GM12878 (cell line): ENCODE results near the gene CARS2. TPM values are rescaled to one million over a fixed set of nuclear protein-coding genes. Genes with fewer than 3 reads are reported as not detected.

Source experiments
- ATAC-seq: fragments of 200-7000 bp; cut with Tn5 transposase; 3 replicates; pipeline ENCODE4 v1.9.1; 2020; ENCODE audit warnings: mild to moderate bottlenecking, moderate library complexity
- BruUV-seq: library from RNA; stranded (reverse); fragments of 400-500 nt; replicated peaks from 2 replicates; lab custom pipeline; 2021; lab: Mats Ljungman, UMichigan
- CTCF ChIA-PET: fragments of 300-600 bp; sonication (Branson Sonifier 250); formaldehyde crosslinking; extraction: SDS; loops from one replicate; lab custom pipeline; 2021; ENCODE audit warnings: inconsistent platforms; lab: Yijun Ruan, JAX
- POLR2A ChIA-PET: fragments of 350-600 bp; formaldehyde crosslinking; extraction: SDS; loops from one replicate; lab custom pipeline; 2021; ENCODE audit warnings: inconsistent platforms; lab: Charles Lee
- RAD21 ChIA-PET: fragments of 300-600 bp; sonication (Branson Sonifier 250); formaldehyde crosslinking; loops from one replicate; lab custom pipeline; 2023; ENCODE audit warnings: antibody characterized with exemption; ENCODE audit not compliant: unreplicated experiment; lab: Charles Lee
- SMC1A ChIA-PET: fragments of 300-600 bp; sonication (Branson Sonifier 250); formaldehyde crosslinking; loops from one replicate; lab custom pipeline; 2023; ENCODE audit not compliant: unreplicated experiment, uncharacterized antibody; lab: Charles Lee
- DNase-seq: peaks from one replicate; pipeline ENCODE4 v3.0.0-alpha.2; 2011; ENCODE audit warnings: low read depth, low spot score
- FAIRE-seq: peaks from 3 replicates; lab custom pipeline; 2011; peaks lifted over from hg19 to GRCh38; lab: Jason Lieb, UNC
- H2AFZ ChIP-seq: 2 replicates; pipeline ENCODE4 v1.6.0; 2011; ENCODE audit warnings: low read depth, low read length, control low read depth; ENCODE audit not compliant: control insufficient read depth
- H3K27ac ChIP-seq: 2 replicates; pipeline ENCODE4 v1.5.1; 2011; ENCODE audit warnings: control low read depth; ENCODE audit not compliant: control insufficient read depth, insufficient read depth
- H3K27me3 ChIP-seq, 2 experiments: replicated peaks in 1 of 2; 2 replicates each; pipeline versions ENCODE4 v1.6.0 to v1.6.1; 2011; ENCODE audit warnings: low read length in 1 of 2; ENCODE audit not compliant: control insufficient read depth in 2 of 2, insufficient read depth in 2 of 2
- H3K36me3 ChIP-seq, 2 experiments: 2 replicates each; pipeline ENCODE4 v1.5.1; 2011; ENCODE audit warnings: low read length in 1 of 2; ENCODE audit not compliant: control insufficient read depth in 2 of 2, insufficient read depth in 2 of 2
- H3K4me1 ChIP-seq: 2 replicates; pipeline ENCODE4 v1.6.1; 2011; ENCODE audit warnings: mild to moderate bottlenecking, low read length, moderate library complexity, mixed read lengths; ENCODE audit not compliant: control insufficient read depth, insufficient read depth
- H3K4me2 ChIP-seq: 2 replicates; pipeline ENCODE4 v1.6.0; 2011; ENCODE audit warnings: control low read depth; ENCODE audit not compliant: control insufficient read depth, insufficient read depth
- H3K4me3 ChIP-seq: fragments of 200-600 bp; sonication (generic); 2 replicates; pipeline ENCODE4 v1.5.1; 2016
- H3K79me2 ChIP-seq: 2 replicates; pipeline ENCODE4 v1.6.0; 2011; ENCODE audit warnings: low read length; ENCODE audit not compliant: control insufficient read depth, insufficient read depth
- H3K9ac ChIP-seq: 2 replicates; pipeline ENCODE4 v1.8.0; 2011; ENCODE audit warnings: low read length, control low read depth, mixed read lengths; ENCODE audit not compliant: control insufficient read depth, insufficient read depth
- H3K9me3 ChIP-seq: replicated peaks from 3 replicates; pipeline ENCODE4 v1.5.1; 2011; ENCODE audit warnings: mild to moderate bottlenecking, low read length; ENCODE audit not compliant: control insufficient read depth, insufficient read depth
- H4K20me1 ChIP-seq: 2 replicates; pipeline ENCODE4 v1.6.0; 2011; ENCODE audit not compliant: control insufficient read depth, insufficient read depth
- BMI1 ChIP-seq: fragments of 450-650 bp; IDR thresholded peaks from 2 replicates; pipeline ENCODE4 v1.6.1; 2016; ENCODE audit warnings: mild to moderate bottlenecking, moderate library complexity, borderline replicate concordance
- CEBPZ ChIP-seq: fragments of 150-350 bp; IDR thresholded peaks from 2 replicates; pipeline ENCODE4 v1.6.1; 2016; ENCODE audit warnings: low read depth, low read length
- CHD2 ChIP-seq: IDR thresholded peaks from 2 replicates; pipeline ENCODE4 v1.6.1; 2011; ENCODE audit warnings: low read depth, low read length, improper control_type of control experiment, borderline replicate concordance
- HDAC6 ChIP-seq: fragments of 200-600 bp; sonication (generic); IDR thresholded peaks from one replicate; pipeline ENCODE4 v1.8.0; 2017; ENCODE audit warnings: antibody characterized with exemption; ENCODE audit not compliant: unreplicated experiment
- IRF3 ChIP-seq: fragments of 450-650 bp; IDR thresholded peaks from 2 replicates; pipeline ENCODE4 v1.6.1; 2014; ENCODE audit warnings: mild to moderate bottlenecking
- POLR2AphosphoS2 ChIP-seq: IDR thresholded peaks from 2 replicates; pipeline ENCODE4 v1.6.1; 2011; ENCODE audit warnings: low read depth, mild to moderate bottlenecking, low read length, improper control_type of control experiment, moderate library complexity
- STAT1 ChIP-seq: fragments of 450-650 bp; conservative IDR thresholded peaks from 2 replicates; pipeline ENCODE4 v1.6.1; 2014; ENCODE audit warnings: antibody characterized with exemption, mild to moderate bottlenecking
- WRNIP1 ChIP-seq: IDR thresholded peaks from 2 replicates; pipeline ENCODE4 v1.6.1; 2011; ENCODE audit warnings: low read depth, low read length, improper control_type of control experiment, borderline replicate concordance
- ZBED1 ChIP-seq: IDR thresholded peaks from 2 replicates; pipeline ENCODE4 v1.6.1; 2016; ENCODE audit warnings: borderline replicate concordance
- ZNF592 ChIP-seq: fragments of 450-650 bp; IDR thresholded peaks from 2 replicates; pipeline ENCODE4 v1.6.1; 2017; ENCODE audit warnings: mild to moderate bottlenecking, moderate library complexity
- ZZZ3 ChIP-seq: IDR thresholded peaks from 2 replicates; pipeline ENCODE4 v1.6.1; 2011; ENCODE audit warnings: low read depth; ENCODE audit not compliant: control insufficient read depth, insufficient read length
- WGBS: methylation state at CpG from one replicate; pipeline ENCODE4 v1.1.6; 2016; ENCODE audit warnings: low lambda C conversion rate; ENCODE audit not compliant: insufficient replicate concordance, insufficient coverage; ENCODE audit errors: missing lambda C conversion rate; 5-methylcytosine and 5-hydroxymethylcytosine counted together
- in situ Hi-C: fragments of 300-500 bp; cut with MboI; formaldehyde crosslinking; loops from 9 replicates; pipeline ENCODE4 v1.14.3; 2018; ENCODE audit warnings: mixed read lengths
- intact Hi-C: fragments of 100-400 bp; cut with micrococcal nuclease; formaldehyde crosslinking; loops from one replicate; pipeline ENCODE4 v1.14.2; 2022; ENCODE audit not compliant: unreplicated experiment
- polyA plus RNA-seq, 11 experiments: library from polyadenylated mRNA; depleted of rRNA in 4 of 11; unstranded in 6 of 11; stranded (reverse) in 5 of 11; fragments of >200 nt; fragmentation: Nextera tagmentation in 4 of 11; fragmentation: Illumina TruSeq in 1 of 11; extraction: Ambion mirVana in 4 of 11; extraction: Trizol in 1 of 11; gene quantifications; 1 replicate in 1 of 11; 2 replicates in 10 of 11; pipeline versions ENCODE4 v1.2.1 to v1.2.3, GENCODE V29; 2011 to 2016; ENCODE audit warnings: inconsistent platforms in 2 of 11, missing spikeins in 2 of 11, low read depth in 1 of 11
- total RNA-seq, 4 experiments: library from RNA; depleted of rRNA in 3 of 4; stranded (reverse); fragments of >200 nt in 3 of 4; fragmentation: Illumina TruSeq in 1 of 4; extraction: Trizol in 1 of 4; gene quantifications; 2 replicates each; pipeline versions ENCODE4 v1.2.1 to v1.2.3, GENCODE V29; 2013 to 2021

CARS2 gene
- total and polyA plus RNA-seq, 10 of the 15 experiments (the other 5 are each of a cell fraction or from before 2014, with no cell fraction given) = 4.2 to 101 (median 61.5) TPM

GRCh38 chr13:110600261-110600819 is 105.6 kb downstream of the CARS2 start (continued):
- no peak for TF ChIP-seq POLR2AphosphoS2

GRCh38 chr13:110597041-110597689 is 108.8 kb downstream of the CARS2 start:
- no TSS peak for BruUV-seq
- Histone ChIP-seq H2AFZ (no peak overlapping the region), H3K4me2 (no peak overlapping the region), H3K4me3 (no peak overlapping the region), H3K36me3 (no peaks in the 10 kb centered on the region), H3K79me2 (no peaks in the 10 kb centered on the region), H3K9ac (no peak overlapping the region), H3K4me1 (no peaks in the 10 kb centered on the region), H3K27me3 (no peaks in the 10 kb centered on the region), H3K9me3 (no peaks in the 10 kb centered on the region), H4K20me1 (no peaks in the 10 kb centered on the region), H3K27ac (no peak overlapping the region)
- CTCF ChIA-PET = interaction anchor here (0.6 to 5.9 kb wide), 9 partner anchors 13 to 221 kb away, joined by 3 to 82 read pairs (median 4); no protein-coding TSS in a partner anchor
- POLR2A ChIA-PET = interaction anchor here (1.3 to 2.5 kb wide), 2 partner anchors 11 to 13 kb away, joined by 4 to 11 read pairs; no protein-coding TSS in a partner anchor
- intact Hi-C loops (no loop called here), in situ Hi-C loops (loop anchor here (5.0 to 10.0 kb wide), 2 partner anchors 220 to 448 kb away; no protein-coding TSS in a partner anchor)
- DNase-seq = no peak
- RAD21 ChIA-PET = interaction anchor here (1.4 to 3.5 kb wide), 6 partner anchors 13 to 222 kb away, joined by 4 to 14 read pairs (median 7); no protein-coding TSS in a partner anchor
- no peak for ATAC-seq
- 74% methylated on average over 16 of the region's 16 CpGs for WGBS
- SMC1A ChIA-PET = interaction anchor here (0.8 to 4.3 kb wide), 12 partner anchors 11 to 311 kb away, joined by 3 to 50 read pairs (median 5); no protein-coding TSS in a partner anchor
- no peak for FAIRE-seq
- TF ChIP-seq ZZZ3 (no peak), STAT1 (no peak), POLR2AphosphoS2 (no peak), IRF3 (no peak), WRNIP1 (no peak), ZBED1 (no peak), CEBPZ (no peak), HDAC6 (no peak), CHD2 (no peak), BMI1 (no peak), ZNF592 (no peak)
